Measurements from ENCODE around the gene ESRP2.

The ESRP2 gene

DNA sequence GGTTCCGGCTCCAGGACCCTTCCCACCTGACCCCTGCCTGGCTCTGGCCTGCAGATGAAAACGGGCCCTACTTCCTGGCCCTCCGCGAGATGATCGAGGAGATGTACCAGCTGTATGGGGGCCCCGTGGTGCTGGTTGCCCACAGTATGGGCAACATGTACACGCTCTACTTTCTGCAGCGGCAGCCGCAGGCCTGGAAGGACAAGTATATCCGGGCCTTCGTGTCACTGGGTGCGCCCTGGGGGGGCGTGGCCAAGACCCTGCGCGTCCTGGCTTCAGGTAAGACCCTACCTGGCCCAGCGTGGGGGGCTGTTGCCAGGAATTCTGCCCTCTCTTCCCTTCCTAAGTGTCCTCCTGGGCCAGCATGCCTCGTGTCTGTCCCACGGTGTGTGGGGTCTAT is 19.8 kb upstream of the ESRP2 start:
- TF ChIP-seq, protein P1, sequence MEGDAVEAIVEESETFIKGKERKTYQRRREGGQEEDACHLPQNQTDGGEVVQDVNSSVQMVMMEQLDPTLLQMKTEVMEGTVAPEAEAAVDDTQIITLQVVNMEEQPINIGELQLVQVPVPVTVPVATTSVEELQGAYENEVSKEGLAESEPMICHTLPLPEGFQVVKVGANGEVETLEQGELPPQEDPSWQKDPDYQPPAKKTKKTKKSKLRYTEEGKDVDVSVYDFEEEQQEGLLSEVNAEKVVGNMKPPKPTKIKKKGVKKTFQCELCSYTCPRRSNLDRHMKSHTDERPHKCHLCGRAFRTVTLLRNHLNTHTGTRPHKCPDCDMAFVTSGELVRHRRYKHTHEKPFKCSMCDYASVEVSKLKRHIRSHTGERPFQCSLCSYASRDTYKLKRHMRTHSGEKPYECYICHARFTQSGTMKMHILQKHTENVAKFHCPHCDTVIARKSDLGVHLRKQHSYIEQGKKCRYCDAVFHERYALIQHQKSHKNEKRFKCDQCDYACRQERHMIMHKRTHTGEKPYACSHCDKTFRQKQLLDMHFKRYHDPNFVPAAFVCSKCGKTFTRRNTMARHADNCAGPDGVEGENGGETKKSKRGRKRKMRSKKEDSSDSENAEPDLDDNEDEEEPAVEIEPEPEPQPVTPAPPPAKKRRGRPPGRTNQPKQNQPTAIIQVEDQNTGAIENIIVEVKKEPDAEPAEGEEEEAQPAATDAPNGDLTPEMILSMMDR (IDR thresholded peaks at IDR 0.05; ENCODE audit: low read depth, low read length, missing control alignments) = no peak
- DNase-seq (ENCODE audit: extremely low read depth, low read depth) = no peak
- H3K4me3 ChIP-seq (replicated peaks; ENCODE audit: low read depth, low read length) = no peak overlapping the region

DNA sequence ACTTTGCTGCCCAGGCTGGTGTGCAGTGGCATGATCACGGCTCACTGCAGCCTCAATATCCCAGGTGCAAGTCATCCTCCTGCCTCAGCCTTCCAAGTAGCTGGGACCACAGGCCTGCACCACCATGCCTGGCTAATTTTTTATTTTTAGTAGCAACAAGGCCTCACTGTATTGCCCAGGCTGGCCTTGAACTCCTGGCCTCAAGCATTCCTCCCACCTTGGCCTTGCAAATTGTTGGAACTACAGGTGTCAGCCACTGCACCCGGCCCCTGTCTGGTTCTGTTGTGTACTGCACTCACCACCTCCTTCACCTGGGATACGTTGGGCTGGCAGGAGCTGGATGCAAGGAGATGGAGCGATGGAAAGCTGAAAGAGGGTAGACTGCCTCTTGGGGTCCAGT is 17.8 kb upstream of the ESRP2 start:
- TF ChIP-seq, protein P1 (IDR thresholded peaks at IDR 0.05; ENCODE audit: low read depth, low read length, missing control alignments) = no peak

DNA sequence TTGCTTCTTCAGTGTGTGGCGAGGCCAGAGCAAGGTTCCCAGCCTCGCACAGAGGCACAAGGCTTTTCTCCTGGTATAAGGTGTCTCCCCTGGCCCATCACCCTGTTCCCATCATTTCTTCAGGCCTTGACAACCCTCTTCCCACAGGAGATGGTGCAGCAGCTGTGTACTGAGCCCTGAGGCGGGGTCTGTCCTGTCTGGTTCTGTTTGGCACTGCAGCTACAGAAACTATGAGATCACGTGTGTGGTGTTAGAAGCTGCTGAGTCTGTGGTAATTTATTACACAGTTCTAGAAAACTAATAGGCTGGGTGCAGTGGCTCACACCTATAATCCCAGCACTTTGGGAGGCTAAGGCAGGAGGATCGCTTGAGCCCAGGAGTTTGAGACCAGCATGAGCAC is 16.5 kb upstream of the ESRP2 start:
- TF ChIP-seq, protein P1 (IDR thresholded peaks at IDR 0.05; ENCODE audit: low read depth, low read length, missing control alignments) = no peak
- DNase-seq (ENCODE audit: extremely low read depth, low read depth) = no peak
- H3K4me3 ChIP-seq (replicated peaks; ENCODE audit: low read depth, low read length) = no peak overlapping the region

More for the DNA sequence above, 17.8 kb upstream of the ESRP2 start:
- H3K4me3 ChIP-seq (replicated peaks; ENCODE audit: low read depth, low read length) = no peak overlapping the region
- DNase-seq (ENCODE audit: extremely low read depth, low read depth) = no peak

DNA sequence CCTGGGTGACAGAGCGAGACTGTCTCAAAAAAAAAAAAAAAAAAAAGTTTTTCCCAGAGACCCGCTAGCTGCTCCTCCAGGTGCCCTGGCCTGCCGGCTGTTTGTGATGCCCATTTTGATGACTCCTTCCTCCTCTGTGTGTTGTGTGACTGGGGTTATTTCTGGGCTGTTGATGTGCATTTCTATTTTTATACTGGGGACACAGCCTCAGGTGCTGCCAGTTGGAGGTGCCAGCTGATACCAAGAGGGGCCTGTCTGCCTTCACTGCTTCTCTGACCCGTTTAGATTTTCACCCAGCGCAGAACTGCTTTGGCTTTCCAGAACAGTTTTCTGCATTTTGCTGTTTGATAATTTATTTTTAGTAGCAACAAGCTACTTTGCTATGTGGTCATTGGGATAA is 15.9 kb upstream of the ESRP2 start:
- no peak overlapping the region for H3K4me3 ChIP-seq (replicated peaks; ENCODE audit: low read depth, low read length)
- no peak for DNase-seq (ENCODE audit: extremely low read depth, low read depth)
- TF ChIP-seq, protein P1 (IDR thresholded peaks at IDR 0.05; ENCODE audit: low read depth, low read length, missing control alignments) = no peak

DNA sequence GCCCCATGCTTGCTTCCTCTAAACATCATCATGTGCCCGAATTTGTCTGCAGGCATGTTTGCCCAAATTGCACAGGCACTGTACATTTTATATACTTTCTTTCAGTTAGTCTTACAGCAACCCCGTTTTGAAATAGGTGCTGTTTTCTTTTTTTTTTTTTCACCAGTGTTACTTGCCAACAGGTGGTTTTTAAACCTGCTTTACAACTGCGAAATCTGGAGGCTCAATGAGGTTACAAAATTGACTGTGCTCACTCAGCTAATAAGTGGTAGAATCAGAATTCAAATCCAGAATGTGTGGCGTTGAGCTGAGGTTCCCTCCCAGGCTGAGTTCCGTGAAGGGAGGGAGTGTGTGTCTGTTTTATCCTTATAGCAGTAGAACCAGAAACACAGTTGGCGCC is 15.0 kb upstream of the ESRP2 start:
- DNase-seq (ENCODE audit: extremely low read depth, low read depth) = no peak
- no peak overlapping the region for H3K4me3 ChIP-seq (replicated peaks; ENCODE audit: low read depth, low read length)
- TF ChIP-seq, protein P1 (IDR thresholded peaks at IDR 0.05; ENCODE audit: low read depth, low read length, missing control alignments) = no peak

DNA sequence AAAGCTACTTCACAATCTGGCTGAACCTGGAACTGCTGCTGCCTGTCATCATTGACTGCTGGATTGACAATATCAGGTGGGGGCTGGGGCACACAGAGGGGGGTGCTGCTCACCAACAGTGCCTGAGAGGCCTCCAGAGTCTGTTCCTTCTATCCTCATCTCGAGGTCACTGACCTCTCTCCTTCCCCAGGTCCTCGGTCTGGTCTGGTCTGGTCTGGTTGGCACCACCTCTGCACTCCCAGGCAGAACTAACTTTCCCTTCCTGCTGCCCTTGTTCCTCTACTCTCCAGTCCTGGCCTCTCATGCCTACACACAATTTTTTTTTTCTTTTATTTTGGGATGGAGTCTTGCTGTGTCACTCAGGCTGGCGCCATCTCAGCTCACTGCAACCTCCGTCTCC is 13.4 kb upstream of the ESRP2 start:
- no peak for DNase-seq (ENCODE audit: extremely low read depth, low read depth)
- TF ChIP-seq, protein P1 (IDR thresholded peaks at IDR 0.05; ENCODE audit: low read depth, low read length, missing control alignments) = no peak
- no peak overlapping the region for H3K4me3 ChIP-seq (replicated peaks; ENCODE audit: low read depth, low read length)

DNA sequence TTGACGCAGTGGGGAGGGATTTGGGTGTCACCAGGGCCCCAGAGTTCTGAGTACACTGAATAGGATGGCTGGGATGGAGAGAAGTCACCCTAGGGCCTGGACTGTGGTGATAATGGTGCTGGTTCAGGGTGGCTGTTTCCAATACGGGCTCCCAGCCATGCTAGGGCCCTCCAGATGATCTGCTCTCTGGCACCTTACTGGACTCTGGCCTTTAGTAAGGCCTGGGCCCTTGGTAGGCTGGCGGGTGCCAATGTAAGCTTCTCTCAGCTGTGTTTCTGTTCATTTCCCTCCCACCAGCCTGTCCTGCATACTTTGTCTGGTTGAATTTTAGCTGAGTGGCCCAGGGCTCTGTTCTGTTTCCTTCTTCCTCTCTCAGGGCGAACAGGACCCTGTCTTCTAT is 12.0 kb upstream of the ESRP2 start:
- TF ChIP-seq, protein P1 (IDR thresholded peaks at IDR 0.05; ENCODE audit: low read depth, low read length, missing control alignments) = no peak

More for the DNA sequence above, 12.0 kb upstream of the ESRP2 start:
- no peak overlapping the region for H3K4me3 ChIP-seq (replicated peaks; ENCODE audit: low read depth, low read length)
- no peak for DNase-seq (ENCODE audit: extremely low read depth, low read depth)

Data from HFF-Myc (cell line).